ENCODE data around the gene TMEM156.
"Not testable (repeated sequence)": the region's sequence is repeated elsewhere in the genome, so short reads cannot be mapped to it uniquely, and the experiment has no call there.

The TMEM156 gene

GRCh38 chr4:39043861-39044363 is 11.7 kb upstream of the TMEM156 start:
- DNase-seq (ENCODE audit: low read depth) = no peak

GRCh38 chr4:39043058-39043860 is 11.1 kb upstream of the TMEM156 start:
- no peak for DNase-seq (ENCODE audit: low read depth)

GRCh38 chr4:39042366-39042765 is 10.2 kb upstream of the TMEM156 start:
- DNase-seq (ENCODE audit: low read depth) = no peak

GRCh38 chr4:39039108-39039507 is 6.9 kb upstream of the TMEM156 start:
- no peak for DNase-seq (ENCODE audit: low read depth)

GRCh38 chr4:39037941-39038340 is 5.7 kb upstream of the TMEM156 start:
- no peak for DNase-seq (ENCODE audit: low read depth)

GRCh38 chr4:39037491-39037825 is 5.2 kb upstream of the TMEM156 start:
- no peak for DNase-seq (ENCODE audit: low read depth)

GRCh38 chr4:39036172-39036571 is 4.0 kb upstream of the TMEM156 start:
- no peak for DNase-seq (ENCODE audit: low read depth)

- DNase-seq (ENCODE audit: low read depth) = not testable (repeated sequence)
These were observed 604 bp downstream of the TMEM156 start for GRCh38 chr4:39031590-39032020.

- DNase-seq (ENCODE audit: low read depth) = no peak
These were observed 1.5 kb downstream of the TMEM156 start for GRCh38 chr4:39030725-39031124.

GRCh38 chr4:39029752-39030694 is 2.2 kb downstream of the TMEM156 start:
- DNase-seq (ENCODE audit: low read depth) = no peak

- DNase-seq (ENCODE audit: low read depth) = no peak
These were observed 6.1 kb downstream of the TMEM156 start for GRCh38 chr4:39026096-39026495.

- DNase-seq (ENCODE audit: low read depth) = no peak
These were observed 6.6 kb downstream of the TMEM156 start for GRCh38 chr4:39025552-39026085.

- DNase-seq (ENCODE audit: low read depth) = no peak
These were observed 7.8 kb downstream of the TMEM156 start for GRCh38 chr4:39024311-39024865.

GRCh38 chr4:39023059-39023458 is 9.2 kb downstream of the TMEM156 start:
- no peak for DNase-seq (ENCODE audit: low read depth)

- DNase-seq (ENCODE audit: low read depth) = no peak
These were observed 10.0 kb downstream of the TMEM156 start for GRCh38 chr4:39022241-39022640.

GRCh38 chr4:39021631-39022030 is 10.6 kb downstream of the TMEM156 start:
- no peak for DNase-seq (ENCODE audit: low read depth)

- no peak for DNase-seq (ENCODE audit: low read depth)
These were observed 12.1 kb downstream of the TMEM156 start for GRCh38 chr4:39020130-39020529.

- DNase-seq (ENCODE audit: low read depth) = no peak
These were observed 18.2 kb downstream of the TMEM156 start for GRCh38 chr4:39014028-39014427.

GRCh38 chr4:39004758-39005157 is 27.5 kb downstream of the TMEM156 start:
- no peak for DNase-seq (ENCODE audit: low read depth)

GRCh38 chr4:39002058-39002457 is 30.2 kb downstream of the TMEM156 start:
- DNase-seq (ENCODE audit: low read depth) = not testable (repeated sequence)

- DNase-seq (ENCODE audit: low read depth) = no peak
These were observed 36.6 kb downstream of the TMEM156 start for GRCh38 chr4:38995660-38996005.

- no peak for DNase-seq (ENCODE audit: low read depth)
These were observed 38.1 kb downstream of the TMEM156 start for GRCh38 chr4:38994135-38994534.

Data from stimulated activated CD8-positive, alpha-beta memory T cell treated with anti-CD3 and anti-CD28 coated beads, Interleukin-4, amount 100 ng/mL, for 24 hours (primary cell).